Adrenal gland (tissue), 5 donors: Measurements from ENCODE around the gene DYNC1I1.

Experiments used
- POLR2A ChIP-seq, 2 donors: fragments of 450-650 bp; IDR thresholded peaks; one replicate each; pipeline ENCODE4 v1.6.1; 2017; ENCODE audit warnings: antibody characterized with exemption in 2 of 2, mild to moderate bottlenecking in 2 of 2, moderate library complexity in 1 of 2
- TF ChIP-seq, protein P1 (sequence below), 6 experiments: fragments of 450-650 bp in 4 of 6; fragments of 200-600 bp in 2 of 6; sonication (generic) in 1 of 6; IDR thresholded peaks; 1 replicate in 5 of 6; 2 replicates in 1 of 6; pipeline versions ENCODE4 v1.5.1 to v1.8.0; 2016 to 2021; ENCODE audit warnings: antibody characterized with exemption in 6 of 6, mild to moderate bottlenecking in 2 of 6, moderate library complexity in 1 of 6
- donor health status: DM: no; HTN: no; CAD: no.

DNA sequence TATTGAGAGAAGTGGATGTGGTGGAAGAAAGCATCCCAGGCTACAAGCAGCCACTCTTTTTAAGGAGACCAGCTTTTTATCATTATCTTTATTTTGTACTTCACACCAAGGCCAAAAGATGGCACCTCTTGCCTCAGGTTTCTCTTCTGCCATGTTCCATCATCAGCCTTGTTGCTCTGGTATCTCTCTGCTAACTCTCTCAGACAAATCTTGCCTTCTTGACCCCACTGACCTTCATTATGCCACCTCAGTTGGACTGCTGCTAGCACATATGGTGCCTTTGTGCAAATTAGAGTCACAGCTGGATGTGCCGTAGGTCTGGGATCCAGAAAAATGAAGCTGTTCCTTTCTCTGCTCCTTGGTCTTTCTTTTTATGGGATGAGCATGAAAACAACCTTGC, 47.1 kb upstream of the DYNC1I1 start:
- TF ChIP-seq, protein P1, sequence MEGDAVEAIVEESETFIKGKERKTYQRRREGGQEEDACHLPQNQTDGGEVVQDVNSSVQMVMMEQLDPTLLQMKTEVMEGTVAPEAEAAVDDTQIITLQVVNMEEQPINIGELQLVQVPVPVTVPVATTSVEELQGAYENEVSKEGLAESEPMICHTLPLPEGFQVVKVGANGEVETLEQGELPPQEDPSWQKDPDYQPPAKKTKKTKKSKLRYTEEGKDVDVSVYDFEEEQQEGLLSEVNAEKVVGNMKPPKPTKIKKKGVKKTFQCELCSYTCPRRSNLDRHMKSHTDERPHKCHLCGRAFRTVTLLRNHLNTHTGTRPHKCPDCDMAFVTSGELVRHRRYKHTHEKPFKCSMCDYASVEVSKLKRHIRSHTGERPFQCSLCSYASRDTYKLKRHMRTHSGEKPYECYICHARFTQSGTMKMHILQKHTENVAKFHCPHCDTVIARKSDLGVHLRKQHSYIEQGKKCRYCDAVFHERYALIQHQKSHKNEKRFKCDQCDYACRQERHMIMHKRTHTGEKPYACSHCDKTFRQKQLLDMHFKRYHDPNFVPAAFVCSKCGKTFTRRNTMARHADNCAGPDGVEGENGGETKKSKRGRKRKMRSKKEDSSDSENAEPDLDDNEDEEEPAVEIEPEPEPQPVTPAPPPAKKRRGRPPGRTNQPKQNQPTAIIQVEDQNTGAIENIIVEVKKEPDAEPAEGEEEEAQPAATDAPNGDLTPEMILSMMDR (IDR thresholded peaks at IDR 0.05): no peak
- no peak for TF ChIP-seq POLR2A (IDR thresholded peaks at IDR 0.05)
